Fibroblast of lung (primary cell): Measurements from ENCODE around the gene L3MBTL4. TPM values are rescaled to one million over a fixed set of nuclear protein-coding genes. Genes with fewer than 3 reads are reported as not detected.

ENCODE experiments used
- DNase-seq, 2 donors: peaks; one replicate each; pipeline versions ENCODE4 v3.0.0 to v3.0.0-alpha.2; 2010; ENCODE audit warnings: low read depth in 2 of 2
- H2AFZ ChIP-seq: 2 replicates; pipeline ENCODE4 v1.5.1; 2012; ENCODE audit warnings: low read length, control low read depth, inconsistent platforms
- H3K27ac ChIP-seq: 2 replicates; pipeline ENCODE4 v1.5.1; 2011; ENCODE audit warnings: low read length, control low read depth; ENCODE audit not compliant: insufficient read depth
- H3K27me3 ChIP-seq: 2 replicates; pipeline ENCODE4 v1.5.1; 2011; ENCODE audit warnings: mild to moderate bottlenecking, low read length; ENCODE audit not compliant: control insufficient read depth, insufficient read depth
- H3K36me3 ChIP-seq: 2 replicates; pipeline ENCODE4 v1.5.1; 2011; ENCODE audit warnings: low read length; ENCODE audit not compliant: control insufficient read depth, insufficient read depth
- H3K4me1 ChIP-seq: 2 replicates; pipeline ENCODE4 v1.5.1; 2011; ENCODE audit warnings: low read length; ENCODE audit not compliant: control insufficient read depth, insufficient read depth; ENCODE audit errors: extremely low read depth
- H3K4me2 ChIP-seq: 2 replicates; pipeline ENCODE4 v1.5.1; 2011; ENCODE audit warnings: low read length, control low read depth; ENCODE audit not compliant: insufficient read depth; ENCODE audit errors: extremely low read depth
- H3K4me3 ChIP-seq, 4 experiments: fragments of 200-600 bp in 1 of 4; sonication (generic) in 1 of 4; replicated peaks in 1 of 4; 2 replicates each; pipeline ENCODE4 v1.5.1; 2011 to 2016; ENCODE audit warnings: low read length in 4 of 4, low read depth in 3 of 4, mild to moderate bottlenecking in 3 of 4, control low read depth in 2 of 4, inconsistent platforms in 1 of 4, mixed read lengths in 1 of 4; ENCODE audit not compliant: insufficient read depth in 1 of 4; ENCODE audit errors: control extremely low read depth in 1 of 4
- H3K79me2 ChIP-seq: 2 replicates; pipeline ENCODE4 v1.5.1; 2012; ENCODE audit warnings: mild to moderate bottlenecking, low read length, inconsistent platforms; ENCODE audit not compliant: control insufficient read depth, insufficient read depth
- H3K9ac ChIP-seq: 2 replicates; pipeline ENCODE4 v1.5.1; 2011; ENCODE audit warnings: mild to moderate bottlenecking, low read length, control low read depth; ENCODE audit not compliant: insufficient read depth
- H3K9me3 ChIP-seq: 2 replicates; pipeline ENCODE4 v1.5.1; 2012; ENCODE audit warnings: low read depth, low read length; ENCODE audit not compliant: control insufficient read depth, insufficient read depth
- H4K20me1 ChIP-seq: 2 replicates; pipeline ENCODE4 v1.5.1; 2011; ENCODE audit warnings: low read length; ENCODE audit not compliant: control insufficient read depth, insufficient read depth; ENCODE audit errors: extremely low read depth
- EZH2 ChIP-seq: IDR thresholded peaks from 2 replicates; pipeline ENCODE4 v1.5.1; 2012; ENCODE audit warnings: low read length, control low read depth, mild to moderate bottlenecking; ENCODE audit errors: missing control alignments
- polyA plus RNA-seq, 2 donors: library from polyadenylated mRNA; depleted of rRNA in 1 of 2; stranded (reverse) in 1 of 2; unstranded in 1 of 2; fragments of >200 nt; gene quantifications; 2 replicates each; pipeline ENCODE4 v1.2.1, GENCODE V29; 2011 to 2012; ENCODE audit warnings: missing spikeins in 1 of 2
- total RNA-seq: library from RNA; depleted of rRNA; stranded (reverse); fragments of >200 nt; gene quantifications from 2 replicates; pipeline ENCODE4 v1.2.1, GENCODE V29; 2014
- TF ChIP-seq, protein P1 (sequence below), 2 donors: IDR thresholded peaks in 1 of 2; conservative IDR thresholded peaks in 1 of 2; 1 replicate in 1 of 2; 2 replicates in 1 of 2; pipeline ENCODE4 v1.5.1; 2011 to 2012; ENCODE audit warnings: low read length in 2 of 2, control low read depth in 1 of 2, inconsistent platforms in 1 of 2, low read depth in 1 of 2, mild to moderate bottlenecking in 1 of 2

Gene L3MBTL4
- total and polyA plus RNA-seq, 2 donors (not counting 1 experiment from before 2014, with no cell fraction given) = 0.06 to 0.33 TPM

DNA sequence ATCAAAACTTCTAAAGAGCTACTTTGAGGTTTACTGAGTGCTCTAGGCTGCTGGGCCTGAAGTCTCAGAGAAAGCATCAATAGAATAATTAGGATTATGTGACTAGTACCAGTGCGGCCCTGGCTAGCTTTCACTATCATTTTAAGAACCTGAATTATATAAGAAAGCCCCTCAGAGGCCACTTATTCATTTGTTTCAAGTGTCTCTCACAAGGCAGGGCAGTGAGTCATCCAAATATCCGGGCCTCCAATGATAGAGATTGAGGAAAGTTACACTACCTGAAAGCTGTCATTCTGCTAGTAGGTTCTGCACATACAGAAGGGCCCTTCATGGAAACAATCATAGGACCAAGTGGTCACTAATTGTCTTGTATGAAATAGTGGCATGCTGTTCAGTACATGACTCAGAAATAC lies 193.1 kb downstream of the L3MBTL4 start:
- no peaks in the 10 kb centered on the region for H3K36me3 ChIP-seq
- DNase-seq = peak in 1 of 2 donors; percentile 19
- no peak overlapping the region for H2AFZ ChIP-seq
- H3K9ac ChIP-seq = no peak overlapping the region
- no peak overlapping the region for H3K27ac ChIP-seq
- TF ChIP-seq EZH2 = no peak
- TF ChIP-seq, protein P1, sequence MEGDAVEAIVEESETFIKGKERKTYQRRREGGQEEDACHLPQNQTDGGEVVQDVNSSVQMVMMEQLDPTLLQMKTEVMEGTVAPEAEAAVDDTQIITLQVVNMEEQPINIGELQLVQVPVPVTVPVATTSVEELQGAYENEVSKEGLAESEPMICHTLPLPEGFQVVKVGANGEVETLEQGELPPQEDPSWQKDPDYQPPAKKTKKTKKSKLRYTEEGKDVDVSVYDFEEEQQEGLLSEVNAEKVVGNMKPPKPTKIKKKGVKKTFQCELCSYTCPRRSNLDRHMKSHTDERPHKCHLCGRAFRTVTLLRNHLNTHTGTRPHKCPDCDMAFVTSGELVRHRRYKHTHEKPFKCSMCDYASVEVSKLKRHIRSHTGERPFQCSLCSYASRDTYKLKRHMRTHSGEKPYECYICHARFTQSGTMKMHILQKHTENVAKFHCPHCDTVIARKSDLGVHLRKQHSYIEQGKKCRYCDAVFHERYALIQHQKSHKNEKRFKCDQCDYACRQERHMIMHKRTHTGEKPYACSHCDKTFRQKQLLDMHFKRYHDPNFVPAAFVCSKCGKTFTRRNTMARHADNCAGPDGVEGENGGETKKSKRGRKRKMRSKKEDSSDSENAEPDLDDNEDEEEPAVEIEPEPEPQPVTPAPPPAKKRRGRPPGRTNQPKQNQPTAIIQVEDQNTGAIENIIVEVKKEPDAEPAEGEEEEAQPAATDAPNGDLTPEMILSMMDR (conservative IDR thresholded peaks at IDR 0.05 in 1 of 2, IDR thresholded peaks at IDR 0.05 in 1 of 2; ENCODE audit: low read depth in 1 of 2, low read length in 2 of 2) = no peak
- no peak overlapping the region for H3K4me2 ChIP-seq
- no peaks in the 10 kb centered on the region for H3K27me3 ChIP-seq
- H4K20me1 ChIP-seq = no peaks in the 10 kb centered on the region
- H3K4me1 ChIP-seq = no peaks in the 10 kb centered on the region
- H3K79me2 ChIP-seq = no peaks in the 10 kb centered on the region
- H3K9me3 ChIP-seq = no peaks in the 10 kb centered on the region
- no peak overlapping the region for H3K4me3 ChIP-seq

DNA sequence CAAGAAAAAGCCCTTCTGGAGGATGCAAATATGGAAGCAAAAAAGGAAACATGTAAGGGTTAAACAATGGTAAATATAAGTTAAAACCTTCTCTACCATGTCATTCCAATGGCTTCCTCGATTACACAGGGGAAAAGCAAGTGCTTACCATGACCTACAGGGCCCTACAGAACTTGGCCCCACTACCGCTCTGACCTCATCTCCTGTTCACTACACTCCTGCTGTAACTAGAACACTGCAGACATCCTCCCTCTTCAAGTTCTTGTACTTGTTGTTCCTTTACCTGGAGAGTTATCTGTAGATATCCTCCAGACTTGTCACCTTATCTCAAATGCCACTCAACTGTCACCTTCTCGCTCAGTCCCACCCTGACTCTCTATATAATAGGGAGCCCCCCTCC lies 194.6 kb downstream of the L3MBTL4 start:
- H2AFZ ChIP-seq = no peak overlapping the region
- TF ChIP-seq, protein P1 (conservative IDR thresholded peaks at IDR 0.05 in 1 of 2, IDR thresholded peaks at IDR 0.05 in 1 of 2; ENCODE audit: low read depth in 1 of 2, low read length in 2 of 2) = no peak
- TF ChIP-seq EZH2 = no peak
- no peak overlapping the region for H3K27ac ChIP-seq
- H3K4me2 ChIP-seq = no peak overlapping the region
- H3K9me3 ChIP-seq = no peaks in the 10 kb centered on the region
- no peaks in the 10 kb centered on the region for H3K4me1 ChIP-seq
- no peaks in the 10 kb centered on the region for H3K36me3 ChIP-seq
- H3K79me2 ChIP-seq = no peaks in the 10 kb centered on the region
- DNase-seq = no peak
- no peak overlapping the region for H3K4me3 ChIP-seq
- no peak overlapping the region for H3K9ac ChIP-seq
- H3K27me3 ChIP-seq = no peaks in the 10 kb centered on the region
- no peaks in the 10 kb centered on the region for H4K20me1 ChIP-seq

DNA sequence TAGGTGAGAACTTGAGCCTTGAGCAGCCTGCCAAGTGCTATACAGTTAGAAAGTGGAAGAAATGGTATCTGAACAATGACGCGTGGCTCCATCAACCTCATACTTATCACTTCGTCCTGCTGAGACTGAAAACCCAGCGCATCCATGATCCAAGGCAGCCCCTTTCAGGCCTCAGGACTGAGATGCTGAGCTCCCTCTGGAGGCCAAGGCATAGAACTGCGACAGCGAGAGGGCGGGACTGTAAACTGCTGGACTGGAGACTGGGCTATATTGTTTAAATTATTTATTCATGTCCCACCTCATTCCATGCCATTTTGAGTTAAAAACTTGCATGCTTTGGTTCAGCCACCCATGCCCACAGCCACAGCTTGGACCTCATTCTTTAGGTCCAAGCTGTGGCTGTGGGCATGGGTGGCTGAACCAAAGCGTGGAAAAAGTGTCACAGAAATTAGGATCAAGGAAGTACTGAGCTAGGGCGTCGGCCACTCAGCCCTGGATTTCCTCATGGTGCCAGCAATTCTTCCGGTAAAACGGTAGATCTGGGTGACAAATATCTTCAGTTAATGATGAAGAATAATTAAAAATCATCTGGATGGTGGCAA lies 195.5 kb downstream of the L3MBTL4 start:
- TF ChIP-seq, protein P1 (conservative IDR thresholded peaks at IDR 0.05 in 1 of 2, IDR thresholded peaks at IDR 0.05 in 1 of 2; ENCODE audit: low read depth in 1 of 2, low read length in 2 of 2) = peak; percentile 69 to 97
- no peak for TF ChIP-seq EZH2

More for the DNA sequence above, 195.5 kb downstream of the L3MBTL4 start:
- Histone ChIP-seq H3K79me2 (no peaks in the 10 kb centered on the region), H2AFZ (no peak overlapping the region), H3K9me3 (no peaks in the 10 kb centered on the region), H3K4me2 (no peak overlapping the region), H3K9ac (no peak overlapping the region), H3K27ac (no peak overlapping the region), H3K4me1 (no peaks in the 10 kb centered on the region), H3K36me3 (no peaks in the 10 kb centered on the region), H3K4me3 (no peak overlapping the region), H3K27me3 (no peaks in the 10 kb centered on the region), H4K20me1 (no peaks in the 10 kb centered on the region)
- DNase-seq = peak; percentile 56 to 70
